ENCODE data around the gene PPFIA1. TPM values are rescaled to one million over a fixed set of nuclear protein-coding genes. Genes with fewer than 3 reads are reported as not detected.

PPFIA1 gene
- total RNA-seq, 2 donors from 2014 or later: 46.9 to 47.5 TPM

- Histone ChIP-seq H3K36me3 (no peaks in the 10 kb centered on the region), H3K27me3 (no peaks in the 10 kb centered on the region), H3K9me3 (no peaks in the 10 kb centered on the region), H3K4me1 (no peaks in the 10 kb centered on the region), H3K4me3 (no peak overlapping the region), H3K9ac (ENCODE audit: low read depth in 2 of 2, low read length in 2 of 2) (no peak overlapping the region), H3K27ac (no peak overlapping the region)
- intact Hi-C loops (cut with DNase I): no loop called here
- DNase-seq: no peak
- no peak for TF ChIP-seq CTCF (IDR thresholded peaks at IDR 0.05)
Observed at GRCh38 chr11:70302419-70302752, 31.9 kb downstream of the PPFIA1 start.

GRCh38 chr11:70303070-70303469 is 32.6 kb downstream of the PPFIA1 start:
- H3K9ac ChIP-seq (ENCODE audit: low read depth in 2 of 2, low read length in 2 of 2): no peak overlapping the region
- no peak for DNase-seq
- H3K9me3 ChIP-seq: no peaks in the 10 kb centered on the region
- no peak overlapping the region for H3K27ac ChIP-seq
- no peaks in the 10 kb centered on the region for H3K27me3 ChIP-seq
- no peaks in the 10 kb centered on the region for H3K4me1 ChIP-seq
- H3K36me3 ChIP-seq: no peaks in the 10 kb centered on the region
- TF ChIP-seq CTCF (IDR thresholded peaks at IDR 0.05): no peak
- H3K4me3 ChIP-seq: no peak overlapping the region
- intact Hi-C loops (cut with DNase I): no loop called here

GRCh38 chr11:70304208-70304603 is 33.7 kb downstream of the PPFIA1 start:
- Histone ChIP-seq H3K27me3 (no peaks in the 10 kb centered on the region), H3K9me3 (no peaks in the 10 kb centered on the region), H3K4me3 (no peak overlapping the region), H3K36me3 (no peaks in the 10 kb centered on the region), H3K4me1 (no peaks in the 10 kb centered on the region), H3K9ac (ENCODE audit: low read depth in 2 of 2, low read length in 2 of 2) (no peak overlapping the region), H3K27ac (no peak overlapping the region)
- no peak for TF ChIP-seq CTCF (IDR thresholded peaks at IDR 0.05)
- DNase-seq: no peak
- intact Hi-C loops (cut with DNase I): no loop called here

GRCh38 chr11:70305501-70305900 is 35.0 kb downstream of the PPFIA1 start:
- Histone ChIP-seq H3K4me3 (no peak overlapping the region), H3K4me1 (no peaks in the 10 kb centered on the region), H3K27me3 (no peaks in the 10 kb centered on the region), H3K9me3 (no peaks in the 10 kb centered on the region), H3K9ac (ENCODE audit: low read depth in 2 of 2, low read length in 2 of 2) (no peak overlapping the region), H3K36me3 (no peaks in the 10 kb centered on the region), H3K27ac (no peak overlapping the region)
- intact Hi-C loops (cut with DNase I): no loop called here
- no peak for TF ChIP-seq CTCF (IDR thresholded peaks at IDR 0.05)
- no peak for DNase-seq

- Histone ChIP-seq H3K4me3 (no peak overlapping the region), H3K36me3 (no peaks in the 10 kb centered on the region), H3K4me1 (no peaks in the 10 kb centered on the region), H3K27ac (peak overlapping the region; percentile 54), H3K27me3 (no peaks in the 10 kb centered on the region), H3K9ac (ENCODE audit: low read depth in 2 of 2, low read length in 2 of 2) (no peak overlapping the region), H3K9me3 (no peaks in the 10 kb centered on the region)
- TF ChIP-seq CTCF (IDR thresholded peaks at IDR 0.05): no peak
- no peak for DNase-seq
- intact Hi-C loops (cut with DNase I): no loop called here
Observed at GRCh38 chr11:70306586-70307033, 36.1 kb downstream of the PPFIA1 start.

- Histone ChIP-seq H3K36me3 (no peaks in the 10 kb centered on the region), H3K27me3 (no peaks in the 10 kb centered on the region), H3K27ac (peak overlapping the region; percentile 54), H3K9me3 (no peaks in the 10 kb centered on the region), H3K4me1 (no peaks in the 10 kb centered on the region), H3K4me3 (no peak overlapping the region), H3K9ac (ENCODE audit: low read depth in 2 of 2, low read length in 2 of 2) (no peak overlapping the region)
- no peak for TF ChIP-seq CTCF (IDR thresholded peaks at IDR 0.05)
- no peak for DNase-seq
- intact Hi-C loops (cut with DNase I): no loop called here
Observed at GRCh38 chr11:70307176-70307575, 36.7 kb downstream of the PPFIA1 start.
